Activated T-cell treated with anti-CD3 and anti-CD28 coated beads, Interleukin-2, amount 50 U/mL, for 24 hours (primary cell): ENCODE results near the gene EZH2.

ENCODE experiments used
- DNase-seq: peaks from one replicate; pipeline ENCODE4 v3.0.0-alpha.2; 2020
- H3K27ac Mint-ChIP-seq: 2 replicates; pipeline ENCODE4 v1.8.0; 2020; ENCODE audit warnings: mild to moderate bottlenecking, mixed read lengths
- H3K27me3 Mint-ChIP-seq: 2 replicates; pipeline ENCODE4 v1.8.0; 2020; ENCODE audit warnings: mixed read lengths
- H3K36me3 Mint-ChIP-seq: 2 replicates; pipeline ENCODE4 v1.8.0; 2020; ENCODE audit warnings: low read depth, mixed read lengths
- H3K4me1 Mint-ChIP-seq: 2 replicates; pipeline ENCODE4 v1.8.0; 2020; ENCODE audit warnings: low read depth, mixed read lengths
- H3K4me3 Mint-ChIP-seq: 2 replicates; pipeline ENCODE4 v1.8.0; 2020; ENCODE audit warnings: mild to moderate bottlenecking, moderate library complexity, mixed read lengths
- H3K9me3 Mint-ChIP-seq: 2 replicates; pipeline ENCODE4 v1.8.0; 2020; ENCODE audit warnings: mixed read lengths

EZH2 gene

DNA sequence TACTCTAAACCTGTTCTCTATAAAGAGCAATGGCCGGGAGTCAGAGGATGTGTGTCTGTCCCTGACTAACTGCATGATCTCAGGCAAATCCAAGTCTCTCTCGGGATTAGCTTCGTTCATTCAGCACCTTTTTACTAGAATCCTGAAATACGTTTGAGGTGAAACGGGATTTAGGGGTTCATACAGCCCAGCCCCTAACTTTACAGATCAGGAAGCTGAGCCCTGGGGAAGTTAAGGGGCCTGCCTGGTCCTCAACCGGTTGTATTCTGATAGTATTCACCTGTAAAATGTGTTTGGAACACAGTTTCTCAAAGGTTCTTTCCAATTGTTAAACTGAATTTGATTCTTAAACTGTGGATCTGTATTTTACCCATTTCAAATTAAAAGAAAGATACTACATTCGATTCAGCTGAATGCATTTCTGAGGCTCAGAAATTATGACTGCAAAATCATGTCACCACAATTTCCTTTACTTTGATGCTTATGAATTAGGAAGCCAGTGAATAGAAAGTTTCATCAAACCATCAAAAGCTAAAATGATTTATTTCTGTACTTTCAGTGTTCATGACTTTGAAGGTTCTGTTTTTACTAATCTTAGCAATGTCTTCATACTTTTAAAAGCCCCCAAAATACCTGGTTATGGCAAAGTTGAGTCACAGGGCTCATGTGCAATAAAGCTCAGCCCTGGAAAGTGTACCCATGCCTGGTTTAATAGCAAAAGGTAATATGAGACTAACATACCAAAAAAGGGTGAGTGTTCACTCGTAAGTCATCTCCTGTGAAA lies 28.9 kb upstream of the EZH2 start:
- peak overlapping the region; percentile 72 for H3K4me3 Mint-ChIP-seq
- no peaks in the 10 kb centered on the region for H3K27me3 Mint-ChIP-seq
- H3K27ac Mint-ChIP-seq: peak overlapping the region; percentile 98
- no peaks in the 10 kb centered on the region for H3K36me3 Mint-ChIP-seq
- peaks cover 78% of the 10 kb centered on the region for H3K4me1 Mint-ChIP-seq
- no peaks in the 10 kb centered on the region for H3K9me3 Mint-ChIP-seq
- peak; percentile 37 for DNase-seq

DNA sequence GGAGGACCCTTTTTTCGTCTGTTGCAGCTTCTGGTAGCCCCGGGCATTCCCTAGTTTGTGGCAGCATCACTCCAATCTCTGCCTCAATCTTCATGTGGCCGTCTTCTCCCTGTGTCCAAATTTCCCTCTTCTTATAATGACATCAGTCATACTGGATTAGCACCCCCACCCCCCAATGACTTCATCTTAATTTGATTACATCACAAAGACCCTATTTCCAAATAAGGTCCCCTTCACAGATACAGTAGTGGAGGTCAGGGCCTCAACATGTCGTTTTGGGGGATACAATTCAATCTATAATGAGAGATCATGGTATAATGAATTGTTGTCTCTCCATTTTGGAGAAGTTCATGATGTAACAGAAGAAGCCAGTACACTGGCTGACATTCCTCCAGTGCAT lies 28.1 kb upstream of the EZH2 start:
- Mint-ChIP-seq H3K27ac (peak overlapping the region; percentile 98), H3K4me1 (peaks cover 78% of the 10 kb centered on the region), H3K27me3 (no peaks in the 10 kb centered on the region), H3K4me3 (peak overlapping the region; percentile 72), H3K9me3 (no peaks in the 10 kb centered on the region), H3K36me3 (no peaks in the 10 kb centered on the region)
- DNase-seq: no peak

DNA sequence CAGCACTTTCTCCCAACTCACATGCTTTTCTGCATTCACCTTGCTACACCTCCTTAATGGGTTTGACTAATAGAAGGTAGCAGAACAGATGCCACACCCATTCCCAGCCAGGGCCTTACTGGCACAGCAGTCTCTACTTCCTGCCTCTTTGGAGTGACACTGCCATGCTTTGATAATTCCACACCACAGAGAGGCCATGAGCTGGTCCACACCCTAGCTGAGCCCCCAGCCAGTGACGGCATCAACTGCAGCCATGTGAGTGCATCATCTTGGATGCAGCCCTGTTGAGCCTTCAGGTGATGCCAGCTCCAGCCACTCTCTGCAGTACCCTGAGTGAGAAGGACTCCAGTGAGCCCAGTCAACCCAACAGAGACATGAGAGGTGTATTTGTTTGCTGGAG lies 27.5 kb upstream of the EZH2 start:
- Mint-ChIP-seq H3K27me3 (no peaks in the 10 kb centered on the region), H3K36me3 (no peaks in the 10 kb centered on the region), H3K4me1 (peaks cover 75% of the 10 kb centered on the region), H3K4me3 (peak overlapping the region; percentile 72), H3K27ac (peak overlapping the region; percentile 98), H3K9me3 (no peaks in the 10 kb centered on the region)
- DNase-seq: peak; percentile 53

DNA sequence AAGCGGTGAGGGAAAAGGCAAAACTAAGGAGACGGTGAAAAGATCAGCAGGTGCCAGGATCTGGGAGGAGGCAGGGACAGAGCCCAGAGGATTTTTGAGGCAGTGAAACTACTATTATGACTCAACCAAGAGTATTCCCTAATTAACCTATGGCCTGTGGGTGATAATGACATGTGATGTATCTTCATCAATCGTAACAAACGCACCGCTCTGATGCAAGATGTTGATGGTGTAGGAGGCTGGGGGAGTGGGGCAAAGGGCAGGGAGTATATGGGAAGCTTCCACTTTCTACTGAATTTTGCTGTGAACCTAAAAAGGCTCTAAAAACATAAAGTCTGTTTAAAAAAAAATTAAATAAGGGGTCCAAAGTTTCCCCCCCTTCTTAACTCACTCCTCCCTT lies 25.5 kb upstream of the EZH2 start:
- Mint-ChIP-seq H3K9me3 (no peaks in the 10 kb centered on the region), H3K4me1 (peaks cover 58% of the 10 kb centered on the region), H3K36me3 (no peaks in the 10 kb centered on the region), H3K27me3 (no peaks in the 10 kb centered on the region), H3K4me3 (no peak overlapping the region), H3K27ac (peak overlapping the region; percentile 44)
- DNase-seq: peak; percentile 8

DNA sequence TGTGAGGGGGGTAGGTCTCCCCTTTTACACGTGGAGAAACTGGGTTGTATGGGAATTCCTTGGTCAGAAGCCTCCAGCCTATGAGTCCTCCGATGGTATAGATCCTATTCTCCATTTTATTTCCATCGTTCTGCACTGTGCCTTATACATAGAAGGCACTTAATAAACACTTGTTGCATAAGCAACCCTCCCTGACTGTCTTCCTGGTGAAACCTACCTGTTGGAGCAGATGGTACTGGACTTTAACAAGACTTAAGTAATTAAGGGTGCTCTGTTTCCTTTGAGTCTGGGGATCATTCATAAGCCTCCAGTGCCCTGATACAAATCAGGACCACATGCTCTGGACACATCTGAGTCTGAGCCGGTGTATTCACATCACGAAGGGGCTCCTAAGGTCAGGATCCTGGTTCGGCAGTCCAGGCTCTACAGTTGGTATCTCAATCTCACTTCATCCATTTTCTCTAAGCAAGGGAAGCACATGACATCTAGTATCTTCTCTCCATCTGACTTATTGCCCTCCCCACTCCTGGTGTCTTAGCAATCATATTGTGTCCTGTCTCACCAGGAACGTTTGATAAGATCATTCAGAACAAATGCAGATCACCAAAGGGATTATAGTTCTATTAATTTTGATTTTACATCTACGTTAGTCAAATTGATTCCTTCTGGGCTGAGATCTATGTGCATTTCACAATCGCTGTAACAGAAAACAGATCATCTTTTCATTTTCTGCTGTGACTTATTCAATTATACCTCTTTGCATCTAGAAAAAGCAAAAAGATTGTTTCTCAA lies 22.8 kb upstream of the EZH2 start:
- Mint-ChIP-seq H3K27me3 (no peaks in the 10 kb centered on the region), H3K4me1 (peaks cover 47% of the 10 kb centered on the region), H3K27ac (no peak overlapping the region), H3K36me3 (no peaks in the 10 kb centered on the region), H3K9me3 (no peaks in the 10 kb centered on the region), H3K4me3 (no peak overlapping the region)
- no peak for DNase-seq

- no peaks in the 10 kb centered on the region for H3K9me3 Mint-ChIP-seq
- no peak overlapping the region for H3K27ac Mint-ChIP-seq
- no peaks in the 10 kb centered on the region for H3K27me3 Mint-ChIP-seq
- DNase-seq: no peak
- peaks cover 38% of the 10 kb centered on the region for H3K4me1 Mint-ChIP-seq
- H3K4me3 Mint-ChIP-seq: no peak overlapping the region
- no peaks in the 10 kb centered on the region for H3K36me3 Mint-ChIP-seq
Observed at GRCh38 chr7:148905093-148905666, 21.1 kb upstream of the EZH2 start.

DNA sequence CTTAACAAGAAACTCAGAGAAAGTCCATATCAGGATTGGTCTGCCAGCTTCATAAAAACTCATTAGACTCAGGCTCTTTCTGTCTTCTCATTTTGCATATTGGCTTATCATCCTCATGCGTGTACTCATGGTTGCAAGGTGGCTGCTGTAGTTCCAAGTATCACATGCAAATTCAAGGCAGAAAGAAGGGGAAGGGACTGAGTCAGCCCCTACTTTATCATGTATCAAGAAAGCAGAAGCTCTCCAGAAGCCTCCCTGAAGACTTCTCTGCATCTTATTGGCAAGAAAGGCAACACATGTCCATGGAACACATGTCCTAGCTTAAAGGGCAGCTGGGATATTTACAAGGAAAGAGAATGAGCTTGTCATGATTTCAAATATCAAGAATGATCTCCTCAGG lies 19.4 kb upstream of the EZH2 start:
- H3K9me3 Mint-ChIP-seq: no peaks in the 10 kb centered on the region
- H3K4me1 Mint-ChIP-seq: peaks cover 27% of the 10 kb centered on the region
- H3K27me3 Mint-ChIP-seq: no peaks in the 10 kb centered on the region
- H3K36me3 Mint-ChIP-seq: no peaks in the 10 kb centered on the region
- H3K27ac Mint-ChIP-seq: peak overlapping the region; percentile 69
- no peak overlapping the region for H3K4me3 Mint-ChIP-seq
- no peak for DNase-seq

DNA sequence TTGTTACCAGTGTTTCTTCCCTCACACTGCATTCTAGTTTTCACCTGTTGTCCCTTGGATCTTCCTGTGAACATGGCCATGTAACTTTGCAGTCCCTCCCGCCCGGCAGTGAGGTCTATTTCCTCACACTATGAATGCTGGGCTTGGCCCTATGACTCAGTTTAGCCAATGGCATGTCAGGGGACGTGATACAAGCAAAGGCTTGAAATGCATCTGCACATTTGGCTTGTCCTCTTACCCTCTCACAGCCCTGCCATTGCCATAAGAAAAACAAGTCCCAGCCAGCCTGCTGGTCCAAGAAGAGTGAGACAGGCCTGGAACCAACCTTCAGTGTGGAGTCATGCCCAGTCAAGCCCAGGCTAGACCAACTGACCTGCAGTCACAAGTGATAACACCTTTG lies 17.1 kb upstream of the EZH2 start:
- H3K27me3 Mint-ChIP-seq: no peaks in the 10 kb centered on the region
- no peaks in the 10 kb centered on the region for H3K36me3 Mint-ChIP-seq
- no peaks in the 10 kb centered on the region for H3K9me3 Mint-ChIP-seq

DNA sequence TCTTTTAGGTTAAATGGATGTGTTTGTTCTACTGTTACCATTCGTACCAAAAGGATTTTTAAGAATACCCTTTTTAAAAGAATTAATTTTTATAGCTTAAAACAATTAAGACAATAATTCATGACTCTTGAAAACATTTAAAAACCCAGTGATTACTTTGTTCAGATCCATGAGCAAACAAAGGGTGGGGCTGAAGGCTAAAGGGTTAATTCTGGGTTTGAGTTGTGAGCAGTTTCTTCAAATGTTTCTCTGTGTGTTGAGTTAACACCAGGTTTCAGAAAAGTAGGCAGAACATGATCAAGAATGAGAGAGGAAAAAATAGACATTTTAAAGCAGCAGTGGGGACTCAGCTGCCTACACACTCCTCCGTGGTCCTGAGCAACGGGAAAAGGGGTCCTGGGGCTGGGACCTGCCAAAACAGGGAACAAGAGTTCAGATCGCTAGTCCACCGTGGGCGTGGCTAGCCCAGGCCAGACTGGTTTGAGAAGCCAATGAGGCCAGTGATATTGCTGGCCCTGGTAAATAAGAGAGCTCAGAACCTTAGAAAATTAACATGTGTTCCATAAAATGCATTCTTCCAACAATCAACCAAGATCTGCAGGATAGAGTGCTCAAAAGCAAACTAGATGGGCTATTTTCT lies 14.9 kb upstream of the EZH2 start:
- peak overlapping the region; percentile 57 for H3K27ac Mint-ChIP-seq
- H3K4me1 Mint-ChIP-seq: peaks cover 22% of the 10 kb centered on the region

More for the DNA sequence above, 17.1 kb upstream of the EZH2 start:
- Mint-ChIP-seq H3K4me3 (no peak overlapping the region), H3K4me1 (peaks cover 26% of the 10 kb centered on the region), H3K27ac (peak overlapping the region; percentile 11)
- no peak for DNase-seq

DNA sequence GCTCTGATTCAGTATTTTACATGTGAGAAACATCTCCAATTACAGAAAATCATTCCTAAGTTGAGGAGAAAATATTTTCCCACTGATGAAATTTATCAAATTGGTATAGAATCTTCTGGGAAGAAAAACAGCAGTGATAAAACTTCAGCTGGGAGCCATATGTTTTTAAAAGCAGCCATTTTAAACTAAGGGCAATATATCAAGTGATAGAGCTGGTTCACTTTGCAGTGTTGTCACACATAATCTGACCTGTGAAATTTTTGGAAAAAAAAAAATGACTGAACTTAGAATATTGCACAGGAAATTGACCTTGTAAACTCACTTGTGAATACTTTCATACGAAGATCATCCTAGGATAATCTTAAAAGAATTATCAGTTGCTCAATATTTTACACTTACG lies 10.5 kb upstream of the EZH2 start:
- H3K27me3 Mint-ChIP-seq: no peaks in the 10 kb centered on the region
- H3K9me3 Mint-ChIP-seq: no peaks in the 10 kb centered on the region
- no peak overlapping the region for H3K27ac Mint-ChIP-seq
- H3K4me3 Mint-ChIP-seq: no peak overlapping the region
- no peak for DNase-seq
- H3K4me1 Mint-ChIP-seq: peaks cover 19% of the 10 kb centered on the region
- no peaks in the 10 kb centered on the region for H3K36me3 Mint-ChIP-seq

More for the DNA sequence above, 14.9 kb upstream of the EZH2 start:
- H3K9me3 Mint-ChIP-seq: no peaks in the 10 kb centered on the region
- no peak overlapping the region for H3K4me3 Mint-ChIP-seq
- no peaks in the 10 kb centered on the region for H3K27me3 Mint-ChIP-seq
- DNase-seq: no peak
- H3K36me3 Mint-ChIP-seq: no peaks in the 10 kb centered on the region

- Mint-ChIP-seq H3K27ac (no peak overlapping the region), H3K27me3 (no peaks in the 10 kb centered on the region), H3K36me3 (no peaks in the 10 kb centered on the region), H3K4me3 (no peak overlapping the region), H3K9me3 (no peaks in the 10 kb centered on the region), H3K4me1 (peaks cover 15% of the 10 kb centered on the region)
- DNase-seq: no peak
Observed at GRCh38 chr7:148893071-148893470, 9.0 kb upstream of the EZH2 start.

DNA sequence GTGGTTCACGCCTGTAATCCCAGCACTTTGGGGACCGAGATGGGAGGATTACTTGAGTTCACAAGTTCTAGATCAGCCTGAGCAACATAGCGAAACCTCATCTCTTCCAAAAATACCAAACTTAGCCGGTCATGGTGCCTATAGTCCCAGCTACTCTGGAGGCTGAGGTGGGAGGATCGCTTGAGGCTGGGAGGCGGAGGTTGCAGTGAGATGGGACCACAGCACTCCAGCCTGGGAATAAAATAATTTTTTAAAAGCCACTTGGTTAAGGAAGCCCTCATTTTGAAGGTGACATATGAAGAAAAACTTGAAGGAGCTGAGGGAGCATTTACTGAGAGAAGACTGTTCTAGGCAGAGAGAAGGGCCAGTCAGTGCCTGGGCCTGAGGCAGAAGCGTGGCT lies 4.2 kb upstream of the EZH2 start:
- peaks cover 16% of the 10 kb centered on the region for H3K36me3 Mint-ChIP-seq
- no peak for DNase-seq
- H3K4me1 Mint-ChIP-seq: peaks cover 32% of the 10 kb centered on the region
- no peak overlapping the region for H3K4me3 Mint-ChIP-seq
- no peak overlapping the region for H3K27ac Mint-ChIP-seq
- no peaks in the 10 kb centered on the region for H3K27me3 Mint-ChIP-seq
- no peaks in the 10 kb centered on the region for H3K9me3 Mint-ChIP-seq

DNA sequence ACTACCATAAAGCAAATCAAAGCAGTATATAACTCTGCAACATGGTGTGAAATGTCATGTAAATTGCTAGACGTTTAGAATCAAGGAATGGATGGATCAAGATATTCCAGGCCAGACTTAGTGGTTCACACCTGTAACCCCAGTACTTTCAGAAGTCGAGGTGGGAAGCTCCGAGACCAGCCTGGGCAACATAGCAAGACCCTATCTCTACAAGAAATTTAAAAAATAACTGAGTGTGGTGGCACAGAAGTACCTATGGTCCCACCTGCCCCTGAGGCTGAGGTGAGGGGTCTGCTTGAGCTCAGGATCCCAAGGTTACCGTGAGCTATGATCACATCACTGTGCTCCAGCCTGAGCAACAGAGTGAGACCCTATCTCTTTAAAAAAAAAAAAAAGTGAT lies 2.8 kb upstream of the EZH2 start:
- H3K27me3 Mint-ChIP-seq: no peaks in the 10 kb centered on the region
- H3K27ac Mint-ChIP-seq: no peak overlapping the region
- H3K36me3 Mint-ChIP-seq: peaks cover 28% of the 10 kb centered on the region
- peaks cover 26% of the 10 kb centered on the region for H3K4me1 Mint-ChIP-seq
- DNase-seq: no peak
- no peaks in the 10 kb centered on the region for H3K9me3 Mint-ChIP-seq
- no peak overlapping the region for H3K4me3 Mint-ChIP-seq

- H3K36me3 Mint-ChIP-seq: peaks cover 47% of the 10 kb centered on the region
- DNase-seq: peak; percentile 97
- no peaks in the 10 kb centered on the region for H3K9me3 Mint-ChIP-seq
- H3K27ac Mint-ChIP-seq: peak overlapping the region; percentile 98
- peak overlapping the region; percentile 89 for H3K4me3 Mint-ChIP-seq
- no peaks in the 10 kb centered on the region for H3K27me3 Mint-ChIP-seq
- H3K4me1 Mint-ChIP-seq: peaks cover 41% of the 10 kb centered on the region
Observed at GRCh38 chr7:148884299-148885022, 370 bp upstream of the EZH2 start.
